Kidney epithelial cell (primary cell): ENCODE results near the gene RAB20. TPM values are rescaled to one million over a fixed set of nuclear protein-coding genes. Genes with fewer than 3 reads are reported as not detected.

Source experiments
- DNase-seq: peaks from one replicate; pipeline ENCODE4 v3.0.0-alpha.2; 2010; ENCODE audit warnings: low read depth
- H3K27me3 ChIP-seq: 2 replicates; pipeline ENCODE4 v1.6.0; 2011; ENCODE audit warnings: low read length; ENCODE audit not compliant: control insufficient read depth, insufficient read depth
- H3K36me3 ChIP-seq: 2 replicates; pipeline ENCODE4 v1.5.1; 2011; ENCODE audit warnings: low read length; ENCODE audit not compliant: control insufficient read depth, insufficient read depth
- H3K4me3 ChIP-seq: 2 replicates; pipeline ENCODE4 v1.5.1; 2011; ENCODE audit warnings: low read depth, mild to moderate bottlenecking, control low read depth, low read length
- total RNA-seq: library from RNA; depleted of rRNA; stranded (reverse); fragments of >200 nt; gene quantifications from 2 replicates; pipeline ENCODE4 v1.2.3, GENCODE V29; 2015
- TF ChIP-seq, protein P1 (sequence below): IDR thresholded peaks from 2 replicates; pipeline ENCODE4 v1.5.1; 2011; ENCODE audit warnings: mild to moderate bottlenecking, moderate library complexity, low read length, control low read depth, inconsistent platforms; ENCODE audit not compliant: insufficient read depth, poor library complexity, severe bottlenecking

The RAB20 gene
- total RNA-seq, 1 donor from 2014 or later, result 7.4 TPM

GRCh38 chr13:110528911-110529310, 32.6 kb downstream of the RAB20 start:
- Histone ChIP-seq H3K4me3 (no peak overlapping the region), H3K36me3 (no peaks in the 10 kb centered on the region), H3K27me3 (no peaks in the 10 kb centered on the region)
- DNase-seq, result no peak
- TF ChIP-seq, protein P1, sequence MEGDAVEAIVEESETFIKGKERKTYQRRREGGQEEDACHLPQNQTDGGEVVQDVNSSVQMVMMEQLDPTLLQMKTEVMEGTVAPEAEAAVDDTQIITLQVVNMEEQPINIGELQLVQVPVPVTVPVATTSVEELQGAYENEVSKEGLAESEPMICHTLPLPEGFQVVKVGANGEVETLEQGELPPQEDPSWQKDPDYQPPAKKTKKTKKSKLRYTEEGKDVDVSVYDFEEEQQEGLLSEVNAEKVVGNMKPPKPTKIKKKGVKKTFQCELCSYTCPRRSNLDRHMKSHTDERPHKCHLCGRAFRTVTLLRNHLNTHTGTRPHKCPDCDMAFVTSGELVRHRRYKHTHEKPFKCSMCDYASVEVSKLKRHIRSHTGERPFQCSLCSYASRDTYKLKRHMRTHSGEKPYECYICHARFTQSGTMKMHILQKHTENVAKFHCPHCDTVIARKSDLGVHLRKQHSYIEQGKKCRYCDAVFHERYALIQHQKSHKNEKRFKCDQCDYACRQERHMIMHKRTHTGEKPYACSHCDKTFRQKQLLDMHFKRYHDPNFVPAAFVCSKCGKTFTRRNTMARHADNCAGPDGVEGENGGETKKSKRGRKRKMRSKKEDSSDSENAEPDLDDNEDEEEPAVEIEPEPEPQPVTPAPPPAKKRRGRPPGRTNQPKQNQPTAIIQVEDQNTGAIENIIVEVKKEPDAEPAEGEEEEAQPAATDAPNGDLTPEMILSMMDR, result no peak

DNA sequence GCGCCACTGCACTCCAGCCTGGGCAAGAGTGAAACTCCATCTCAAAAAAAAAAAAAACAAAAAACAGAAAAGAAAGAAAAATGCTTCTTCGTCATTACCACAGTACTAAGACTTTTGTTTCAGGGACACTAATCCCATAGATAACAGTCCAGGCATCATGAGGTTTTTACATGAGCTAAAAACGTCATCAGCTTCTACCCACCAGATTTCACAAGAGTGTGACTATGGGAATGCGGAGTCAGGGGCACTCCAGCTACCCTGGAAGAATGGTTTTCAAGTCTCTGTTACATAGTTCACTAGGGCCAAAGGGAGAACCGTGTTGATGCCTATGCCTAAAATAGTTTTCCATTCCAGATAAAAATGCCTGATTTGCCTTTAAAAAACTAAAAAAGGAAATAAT, 33.2 kb downstream of the RAB20 start:
- H3K36me3 ChIP-seq, result no peaks in the 10 kb centered on the region
- no peak for DNase-seq
- H3K4me3 ChIP-seq, result no peak overlapping the region
- no peaks in the 10 kb centered on the region for H3K27me3 ChIP-seq
- TF ChIP-seq, protein P1, result no peak

DNA sequence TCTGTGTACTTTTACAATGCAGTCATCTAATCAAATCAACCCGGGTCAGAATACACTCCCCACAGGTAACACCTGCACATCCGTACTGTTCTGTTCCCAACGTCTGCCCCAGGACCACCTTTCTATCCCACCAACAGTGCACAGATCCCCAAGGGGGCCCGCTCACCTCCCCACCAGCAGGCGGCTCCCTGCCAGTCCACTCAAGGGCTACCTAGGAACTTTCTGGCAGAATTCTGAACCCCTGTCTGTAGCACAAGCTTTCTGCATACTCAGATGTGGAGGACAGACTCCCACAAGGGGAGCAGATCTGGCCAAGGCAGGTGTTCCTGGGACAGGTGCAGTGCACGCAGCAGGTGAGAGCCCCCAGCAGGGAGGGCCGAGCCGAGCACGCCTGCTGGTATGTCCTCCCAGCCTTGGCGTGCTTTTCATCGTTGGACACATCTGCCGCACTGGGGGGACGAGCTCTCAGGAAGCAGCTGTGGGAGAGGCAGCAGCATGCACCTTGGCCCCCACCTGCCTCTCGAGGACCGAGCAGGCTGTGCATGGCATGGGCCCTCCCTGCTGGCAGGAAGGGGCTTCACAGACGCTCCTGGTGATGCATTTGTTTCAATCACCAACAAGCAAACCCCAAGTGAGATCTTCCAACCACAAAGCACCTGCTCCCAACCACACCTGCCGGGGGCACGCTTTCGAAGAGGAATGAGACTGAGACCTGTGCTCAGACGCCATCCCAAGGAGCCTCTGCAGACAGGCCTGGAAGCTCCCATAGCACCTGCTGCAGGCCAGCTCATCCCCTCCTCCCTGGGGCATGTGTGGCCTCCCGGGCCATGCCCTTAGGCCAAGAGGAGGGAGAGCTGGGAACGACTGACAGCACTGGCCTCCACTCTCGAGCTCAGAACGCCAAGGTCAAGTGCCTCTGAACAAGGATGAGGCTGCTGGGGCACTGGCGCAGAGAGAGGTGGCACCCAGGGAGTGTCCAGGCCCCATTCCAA, 35.9 kb downstream of the RAB20 start:
- no peak overlapping the region for H3K4me3 ChIP-seq
- no peak for DNase-seq
- TF ChIP-seq, protein P1, result no peak
- H3K36me3 ChIP-seq, result no peaks in the 10 kb centered on the region
- H3K27me3 ChIP-seq, result no peaks in the 10 kb centered on the region

DNA sequence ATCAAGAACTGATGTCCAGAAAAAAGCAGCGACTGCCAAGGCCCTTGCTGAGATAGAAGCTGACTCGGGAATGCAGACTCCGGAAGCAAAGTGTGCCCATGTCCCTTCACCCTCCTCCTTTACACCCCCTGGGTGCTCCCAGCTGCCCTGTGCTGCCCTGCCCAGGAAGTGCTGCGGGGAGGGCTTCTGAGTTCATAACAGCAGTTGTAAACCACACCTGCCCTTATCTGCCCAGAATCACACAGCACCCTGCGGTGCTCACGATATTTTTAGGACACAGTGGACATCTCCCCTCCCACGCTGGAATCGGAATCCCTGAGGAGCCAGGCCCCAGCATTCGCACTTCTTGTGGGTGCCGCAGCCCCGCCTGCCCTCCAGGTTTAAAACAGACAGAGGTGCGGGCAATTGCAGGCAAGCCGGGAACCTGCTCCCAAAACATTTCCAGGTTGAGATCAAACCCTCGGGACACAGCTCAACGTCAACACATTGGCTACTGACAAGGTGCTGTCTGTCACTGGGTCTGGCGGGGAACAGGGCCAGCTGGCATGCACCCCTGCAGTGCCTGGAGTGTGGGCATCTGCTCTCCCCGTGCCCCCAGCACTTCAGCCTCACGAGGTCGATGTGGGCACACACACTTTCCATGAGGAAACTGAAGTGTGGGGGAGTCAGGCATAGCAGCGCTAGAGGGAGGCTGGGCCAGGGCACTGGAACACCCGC, 36.8 kb downstream of the RAB20 start:
- H3K4me3 ChIP-seq, result no peak overlapping the region
- no peaks in the 10 kb centered on the region for H3K36me3 ChIP-seq
- TF ChIP-seq, protein P1, result no peak
- H3K27me3 ChIP-seq, result no peaks in the 10 kb centered on the region
- DNase-seq, result no peak

DNA sequence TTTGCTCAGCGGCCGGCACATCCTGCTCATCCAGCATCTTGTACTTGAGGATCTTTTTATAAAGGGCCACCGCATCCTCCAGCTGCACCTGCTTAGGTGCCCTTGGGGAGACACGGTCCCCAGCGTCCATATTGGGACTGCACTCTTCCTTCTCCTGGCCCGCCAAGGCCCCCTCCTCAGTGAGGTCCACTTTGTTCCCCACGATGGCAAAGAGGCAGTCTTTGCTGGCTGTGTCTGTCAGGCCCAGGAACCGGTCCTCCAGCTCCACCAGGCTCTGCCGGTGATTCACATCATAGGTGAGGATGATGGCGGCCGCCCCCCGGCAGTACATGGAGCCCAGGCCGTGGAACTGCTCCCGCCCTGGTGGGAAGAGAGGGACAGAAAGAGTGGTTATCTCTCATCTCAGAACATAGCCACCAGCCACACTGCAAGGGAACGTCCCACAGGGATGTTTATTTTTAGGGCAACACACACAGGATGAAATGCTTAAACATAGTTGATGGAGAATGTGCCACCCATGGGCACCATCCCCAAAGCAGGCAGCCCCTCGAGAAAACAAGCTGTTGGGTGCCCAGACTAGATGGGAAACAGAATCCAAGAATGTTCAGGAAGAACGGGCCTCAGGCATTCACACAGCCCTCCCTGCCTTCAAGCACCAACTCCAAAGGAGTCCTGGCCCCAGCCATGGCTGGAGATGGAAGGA, 37.5 kb downstream of the RAB20 start:
- Histone ChIP-seq H3K27me3 (no peaks in the 10 kb centered on the region), H3K4me3 (no peak overlapping the region), H3K36me3 (no peaks in the 10 kb centered on the region)
- TF ChIP-seq, protein P1, result no peak
- DNase-seq, result no peak
